Glomerular endothelial cell (primary cell): Measurements from ENCODE around the gene ZFYVE28. TPM values are rescaled to one million over a fixed set of nuclear protein-coding genes. Genes with fewer than 3 reads are reported as not detected.

Experiments used
- DNase-seq: peaks from one replicate; pipeline ENCODE4 v3.0.0-alpha.2; 2011; ENCODE audit warnings: low read depth, low spot score; ENCODE audit errors: extremely low read depth
- total RNA-seq: library from RNA; depleted of rRNA; stranded (reverse); fragments of >200 nt; gene quantifications from 2 replicates; pipeline ENCODE4 v1.2.3, GENCODE V29; 2015

The ZFYVE28 gene
- total RNA-seq, 1 donor from 2014 or later, result 11.3 TPM

GRCh38 chr4:2446656-2447564 lies 28.5 kb upstream of the ZFYVE28 start:
- no peak for DNase-seq

GRCh38 chr4:2445571-2445970 lies 27.1 kb upstream of the ZFYVE28 start:
- no peak for DNase-seq

- no peak for DNase-seq
Observed at GRCh38 chr4:2445130-2445529, 26.7 kb upstream of the ZFYVE28 start.

- DNase-seq, result no peak
Observed at GRCh38 chr4:2443956-2444740, 25.7 kb upstream of the ZFYVE28 start.

GRCh38 chr4:2443061-2443730 lies 24.8 kb upstream of the ZFYVE28 start:
- no peak for DNase-seq

- no peak for DNase-seq
Observed at GRCh38 chr4:2442175-2442993, 23.9 kb upstream of the ZFYVE28 start.

- peak; percentile 22 for DNase-seq
Observed at GRCh38 chr4:2441393-2442174, 23.1 kb upstream of the ZFYVE28 start.

GRCh38 chr4:2438822-2439718 lies 20.6 kb upstream of the ZFYVE28 start:
- no peak for DNase-seq

- no peak for DNase-seq
Observed at GRCh38 chr4:2437475-2438215, 19.2 kb upstream of the ZFYVE28 start.

- DNase-seq, result no peak
Observed at GRCh38 chr4:2436761-2437474, 18.5 kb upstream of the ZFYVE28 start.

- no peak for DNase-seq
Observed at GRCh38 chr4:2436301-2436700, 17.9 kb upstream of the ZFYVE28 start.

GRCh38 chr4:2434420-2434819 lies 16.0 kb upstream of the ZFYVE28 start:
- no peak for DNase-seq

- no peak for DNase-seq
Observed at GRCh38 chr4:2433609-2434350, 15.3 kb upstream of the ZFYVE28 start.

- no peak for DNase-seq
Observed at GRCh38 chr4:2432991-2433530, 14.6 kb upstream of the ZFYVE28 start.

GRCh38 chr4:2432004-2432403 lies 13.6 kb upstream of the ZFYVE28 start:
- no peak for DNase-seq
